ENCODE results near the gene CENPT. TPM values are rescaled to one million over a fixed set of nuclear protein-coding genes. Genes with fewer than 3 reads are reported as not detected.
A peak's percentile ranks its signal among the peaks of the same experiment; 100 is the strongest.

Gene CENPT
- total and polyA plus RNA-seq, 2 of the 13 experiments (the other 11 are each of a cell fraction or from before 2014, with no cell fraction given): 40.9 to 43.3 TPM

GRCh38 chr16:67892899-67893742, 45.6 kb upstream of the CENPT start, which contains the start of gene PSKH1 (continued):
- TF ChIP-seq USF2 (IDR thresholded peaks at IDR 0.05; ENCODE audit: low read depth, low read length) (no peak), USF2 (CRISPR knock-in tag; IDR thresholded peaks at IDR 0.05; ENCODE audit: borderline replicate concordance) (0 out of 2 replicates have a peak, but pooled peaks have one; percentile 10), TRAFD1 (CRISPR knock-in tag; IDR thresholded peaks at IDR 0.05; ENCODE audit: borderline replicate concordance) (no peak), ZC3H13 (CRISPR knock-in tag; IDR thresholded peaks at IDR 0.05) (no peak), KDM3A (CRISPR knock-in tag; IDR thresholded peaks at IDR 0.05; ENCODE audit: low read depth) (no peak), CHD2 (IDR thresholded peaks at IDR 0.05; ENCODE audit: low read depth, low read length) (0 out of 2 replicates have a peak, but pooled peaks have one; percentile 42), ZNF737 (CRISPR knock-in tag; IDR thresholded peaks at IDR 0.05; ENCODE audit: borderline replicate concordance) (no peak), DZIP1 (CRISPR knock-in tag; IDR thresholded peaks at IDR 0.05) (no peak), MIER2 (CRISPR knock-in tag; IDR thresholded peaks at IDR 0.05) (no peak), ZNF17 (CRISPR knock-in tag; IDR thresholded peaks at IDR 0.05) (no peak), RBM39 (IDR thresholded peaks at IDR 0.05; ENCODE audit: low read depth, low read length, poor library complexity, severe bottlenecking) (peak; percentile 77), ZNF564 (CRISPR knock-in tag; IDR thresholded peaks at IDR 0.05) (peak; percentile 71; the same call in 1 of the 2 replicates), KLF12 (CRISPR knock-in tag; IDR thresholded peaks at IDR 0.05; ENCODE audit: borderline replicate concordance) (peak; percentile 92), FOXM1 (CRISPR knock-in tag; IDR thresholded peaks at IDR 0.05) (peak; percentile 87; the same call in 1 of the 2 replicates), ZSCAN30 (CRISPR knock-in tag; IDR thresholded peaks at IDR 0.05) (no peak), FOSL1 (CRISPR knock-in tag; IDR thresholded peaks at IDR 0.05; ENCODE audit: borderline replicate concordance) (peak; percentile 51; the same call in 1 of the 2 replicates), EZH2 (conservative IDR thresholded peaks at IDR 0.05; ENCODE audit: low read depth, low read length) (no peak), MYPOP (CRISPR knock-in tag; IDR thresholded peaks at IDR 0.05) (peak; percentile 65; the same call in 1 of the 2 replicates), NBN (conservative IDR thresholded peaks at IDR 0.05) (no peak)
